T47D (cell line): ENCODE results near the gene S100B.

ENCODE experiments used
- DNase-seq, 2 experiments: peaks; one replicate each; pipeline versions ENCODE4 v3.0.0 to v3.0.0-alpha.2; 2011 to 2012; ENCODE audit warnings: low read depth in 1 of 2, low spot score in 1 of 2
- JUND ChIP-seq: IDR thresholded peaks from 2 replicates; pipeline ENCODE4 v1.6.1; 2012; ENCODE audit warnings: low read depth
- in situ Hi-C: cut with HindIII; loops from 2 replicates; pipeline ENCODE4 v1.10.0; 2016; ENCODE audit warnings: low sequenced_read_pairs, low pct_unique_long_range_greater_than_20kb

Gene S100B

GRCh38 chr21:46604975-46605766, at the start of gene S100B:
TSS of gene S100B (minus strand) at chr21:46605082. CDS start at chr21:46602415, 2,667 bp downstream.
- in situ Hi-C loops = no loop called here
- no peak for TF ChIP-seq JUND
- DNase-seq = no peak

- TF ChIP-seq JUND = no peak
- no peak for DNase-seq
- in situ Hi-C loops = no loop called here
These were observed 46.2 kb upstream of the S100B start for GRCh38 chr21:46651121-46651520.

DNA sequence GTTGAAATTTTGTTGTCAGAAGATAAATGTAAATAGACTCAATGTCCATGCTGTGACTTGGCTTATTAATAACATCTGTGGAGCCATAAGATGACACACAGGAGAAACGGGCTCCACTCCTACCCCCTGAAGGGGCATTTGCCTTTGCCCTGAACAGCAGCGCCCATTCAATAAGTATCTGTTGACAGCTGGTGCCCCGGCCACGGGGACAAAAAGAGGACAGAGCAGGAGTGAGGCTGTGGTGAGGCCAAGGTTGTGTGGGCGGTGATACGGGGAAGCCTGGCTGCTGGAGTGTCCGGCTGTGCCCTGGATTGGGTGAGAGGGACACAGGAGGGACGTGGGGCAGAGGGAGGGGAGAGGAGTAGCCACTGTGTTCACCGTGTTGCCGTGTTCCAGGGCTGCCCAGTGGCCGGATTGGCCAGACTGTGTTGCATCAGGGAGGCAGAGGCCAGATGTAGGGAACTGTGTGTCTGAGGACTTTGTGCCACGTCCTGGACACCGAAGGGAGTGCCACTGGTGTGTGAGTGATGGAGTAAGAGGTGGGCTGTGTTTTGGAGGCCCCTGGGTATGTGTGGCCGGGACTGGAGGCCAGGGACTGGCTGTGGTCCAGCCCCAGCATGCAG, 45.7 kb upstream of the S100B start:
- TF ChIP-seq JUND = no peak

DNA sequence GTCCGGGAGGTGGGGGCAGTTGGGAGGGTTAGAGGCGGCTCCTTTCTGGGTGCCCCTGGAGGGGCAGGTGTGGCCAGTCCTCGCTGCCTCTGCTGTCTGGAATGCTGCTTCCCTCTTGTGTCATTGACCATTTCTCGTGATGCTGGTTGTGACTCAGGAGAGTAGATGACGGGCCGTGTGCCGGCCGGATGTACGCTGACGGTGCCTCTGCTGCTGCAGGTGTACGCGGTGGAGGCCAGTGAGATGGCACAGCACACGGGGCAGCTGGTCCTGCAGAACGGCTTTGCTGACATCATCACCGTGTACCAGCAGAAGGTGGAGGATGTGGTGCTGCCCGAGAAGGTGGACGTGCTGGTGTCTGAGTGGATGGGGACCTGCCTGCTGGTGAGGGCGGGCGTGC, 44.5 kb upstream of the S100B start:
- TF ChIP-seq JUND = no peak
- in situ Hi-C loops = no loop called here
- no peak for DNase-seq

More for the DNA sequence above, 45.7 kb upstream of the S100B start:
- no peak for DNase-seq
- in situ Hi-C loops = no loop called here

DNA sequence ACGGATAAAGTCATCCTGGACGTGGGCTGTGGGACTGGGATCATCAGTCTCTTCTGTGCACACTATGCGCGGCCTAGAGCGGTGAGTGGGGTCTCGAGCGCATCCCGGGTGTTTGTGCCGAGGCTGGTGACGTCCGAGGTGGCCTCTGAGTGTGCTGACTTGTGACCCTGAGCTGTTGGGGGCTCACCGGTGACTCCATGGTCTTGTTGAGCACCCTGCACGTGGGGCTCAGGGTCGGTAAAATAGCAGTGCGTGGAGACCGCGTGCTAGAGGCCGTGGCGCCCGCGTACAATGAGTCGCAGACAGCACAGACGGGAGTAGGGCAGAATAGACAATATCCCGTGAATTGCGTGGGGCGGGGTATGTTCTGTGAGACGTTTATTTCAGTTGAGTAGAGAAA, 43.7 kb upstream of the S100B start:
- DNase-seq = no peak
- TF ChIP-seq JUND = no peak
- in situ Hi-C loops = no loop called here

- no peak for TF ChIP-seq JUND
- peak in 1 of 2 experiments; percentile 83 for DNase-seq
- in situ Hi-C loops = no loop called here
These were observed 41.8 kb upstream of the S100B start for GRCh38 chr21:46646541-46647154.

- no peak for TF ChIP-seq JUND
- in situ Hi-C loops = no loop called here
- no peak for DNase-seq
These were observed 41.0 kb upstream of the S100B start for GRCh38 chr21:46645840-46646239.

DNA sequence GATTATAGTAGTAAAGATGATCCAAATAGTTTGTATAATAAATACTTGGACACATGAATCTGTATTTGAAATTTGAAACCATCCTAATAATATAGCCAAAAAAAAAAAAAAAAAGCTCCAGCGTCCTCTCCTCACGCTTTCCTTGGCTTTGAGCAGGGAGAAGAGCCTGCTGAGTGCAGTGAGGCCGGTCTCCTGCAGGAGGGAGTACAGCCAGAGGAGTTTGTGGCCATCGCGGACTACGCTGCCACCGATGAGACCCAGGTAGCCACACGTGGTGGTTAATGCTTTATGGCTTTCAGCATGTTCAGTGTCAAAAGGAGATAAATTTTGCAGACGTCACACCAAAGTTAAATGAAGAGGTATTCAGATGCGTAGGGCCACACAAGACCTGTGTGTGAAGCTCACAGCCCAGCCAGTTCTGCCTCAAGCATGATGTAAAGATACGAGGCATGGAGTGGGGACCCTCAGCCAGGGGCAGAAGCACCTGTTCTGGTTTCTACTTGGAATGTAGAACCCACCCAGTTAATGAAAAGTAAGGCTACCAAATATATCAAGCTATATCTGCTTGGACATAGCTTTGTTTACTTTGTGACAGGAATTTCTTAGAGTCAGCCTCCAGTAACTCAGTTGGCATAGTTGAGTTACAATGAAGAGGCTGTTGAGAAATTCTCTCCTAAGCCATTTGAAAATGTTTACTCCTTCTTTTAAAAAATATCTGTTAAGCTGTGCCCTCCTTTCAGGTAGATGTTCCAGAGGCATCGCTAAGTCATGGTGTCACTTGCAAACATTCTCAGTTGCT, 38.7 kb upstream of the S100B start:
- peak in 1 of 2 experiments; percentile 40 for DNase-seq
- no peak for TF ChIP-seq JUND
- in situ Hi-C loops = no loop called here

GRCh38 chr21:46641656-46642055, 36.8 kb upstream of the S100B start:
- in situ Hi-C loops = no loop called here
- no peak for DNase-seq
- no peak for TF ChIP-seq JUND

DNA sequence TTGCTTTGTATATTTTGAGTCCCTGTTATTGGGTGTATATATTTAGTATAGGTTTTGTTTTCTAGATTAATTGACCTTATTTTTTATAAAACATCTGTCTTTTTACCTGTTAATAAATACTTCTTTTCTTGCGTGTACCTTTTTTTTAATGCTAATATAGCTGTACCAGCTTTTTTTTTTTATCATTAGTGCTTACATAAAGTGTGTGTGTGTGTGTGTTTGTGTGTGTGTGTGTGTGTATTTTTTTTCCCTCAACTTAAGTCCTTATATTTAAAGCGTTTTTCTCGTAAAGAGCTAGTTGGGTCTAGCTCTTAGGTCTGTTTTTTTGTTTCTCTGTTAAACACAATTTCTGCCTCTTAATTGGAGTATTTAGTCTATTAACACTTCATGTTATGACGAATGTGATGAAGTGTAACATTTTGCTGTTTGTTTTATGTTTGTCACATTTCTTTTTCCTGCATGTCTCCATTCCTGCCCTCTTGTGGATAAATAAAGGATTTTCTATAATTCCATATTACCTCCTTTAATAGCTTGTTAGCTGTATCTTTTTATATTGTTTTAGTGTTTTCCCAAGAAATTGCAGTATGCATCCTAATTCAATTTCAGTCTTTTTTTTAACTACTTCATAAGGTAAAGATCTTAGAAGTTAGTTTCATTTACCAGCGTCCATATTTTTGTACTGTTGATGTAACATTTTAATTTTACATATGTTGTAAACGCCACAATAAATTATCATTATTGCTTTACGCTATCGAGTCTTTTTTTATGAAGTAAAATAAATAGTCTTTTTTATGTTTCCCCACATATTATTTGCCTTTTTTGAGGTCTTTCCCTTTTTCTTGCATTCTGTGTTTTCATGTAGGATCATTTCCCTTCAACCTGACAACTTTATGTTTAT, 34.9 kb upstream of the S100B start:
- DNase-seq = peak in 1 of 2 experiments; percentile 56
- in situ Hi-C loops = no loop called here
- TF ChIP-seq JUND = no peak

- no peak for DNase-seq
- no peak for TF ChIP-seq JUND
- in situ Hi-C loops = no loop called here
These were observed 33.3 kb upstream of the S100B start for GRCh38 chr21:46637952-46638746.
